SK-N-SH (cell line): ENCODE data around the gene MAPKAP1.
"Not testable (repeated sequence)": the region's sequence is repeated elsewhere in the genome, so short reads cannot be mapped to it uniquely, and the experiment has no call there.

Experiments used
- CTCF ChIP-seq: fragments of 200-600 bp; sonication (generic); IDR thresholded peaks from 2 replicates; pipeline ENCODE4 v1.6.1; 2017; ENCODE audit warnings: antibody characterized with exemption, mild to moderate bottlenecking, moderate library complexity
- EP300 ChIP-seq, 2 experiments: IDR thresholded peaks; 2 replicates each; pipeline versions ENCODE4 v1.4.0 to v1.6.1; 2012; ENCODE audit warnings: borderline replicate concordance in 1 of 2, low read depth in 1 of 2, low read length in 1 of 2
- EZH2phosphoT487 ChIP-seq: fragments of 200-600 bp; sonication (generic); IDR thresholded peaks from 2 replicates; pipeline ENCODE4 v1.6.1; 2017; ENCODE audit warnings: low read depth, mixed run types, mild to moderate bottlenecking, antibody characterized with exemption, moderate library complexity, borderline replicate concordance
- FOXM1 ChIP-seq: IDR thresholded peaks from 2 replicates; pipeline ENCODE4 v1.4.0; 2012; ENCODE audit warnings: low read depth, mild to moderate bottlenecking
- GABPA ChIP-seq: IDR thresholded peaks from 2 replicates; pipeline ENCODE4 v1.4.0; 2012; ENCODE audit warnings: low read depth, mild to moderate bottlenecking
- JUND ChIP-seq: IDR thresholded peaks from 2 replicates; pipeline ENCODE4 v1.4.0; 2012
- SMC3 ChIP-seq: IDR thresholded peaks from 2 replicates; pipeline ENCODE4 v1.6.1; 2012; ENCODE audit warnings: low read depth, low read length, improper control_type of control experiment
- TEAD4 ChIP-seq: IDR thresholded peaks from 2 replicates; pipeline ENCODE4 v1.4.0; 2012; ENCODE audit warnings: mild to moderate bottlenecking, borderline replicate concordance; ENCODE audit not compliant: insufficient read depth

- TF ChIP-seq GABPA; CTCF; FOXM1; TEAD4; SMC3; EZH2phosphoT487; EP300 (IDR thresholded peaks at IDR 0.05; ENCODE audit: borderline replicate concordance in 1 of 2, low read depth in 1 of 2, low read length in 1 of 2); JUND: not testable (repeated sequence)
Measured at GRCh38 chr9:125566051-125566450, 141.0 kb downstream of the MAPKAP1 start.
